HL-60 (cell line): ENCODE data around the gene KLHL10.

ENCODE experiments used
- DNase-seq, 2 experiments: peaks; one replicate each; pipeline ENCODE4 v3.0.0-alpha.2; 2010 to 2020; ENCODE audit warnings: low read depth in 1 of 2, low spot score in 1 of 2
- H3K27ac ChIP-seq: fragments of 250-450 bp; sonication (Bioruptor Pico); replicated peaks from 2 replicates; pipeline ENCODE4 v1.5.1; 2020; ENCODE audit warnings: mild to moderate bottlenecking, moderate library complexity
- H3K27me3 ChIP-seq: fragments of 250-450 bp; sonication (Bioruptor Pico); 2 replicates; pipeline ENCODE4 v1.5.1; 2021; ENCODE audit warnings: mild to moderate bottlenecking, moderate library complexity; ENCODE audit not compliant: insufficient read depth, poor library complexity, severe bottlenecking
- H3K4me3 ChIP-seq: replicated peaks from 2 replicates; pipeline ENCODE4 v1.5.1; 2011; ENCODE audit warnings: mild to moderate bottlenecking, control low read depth, low read length; ENCODE audit not compliant: insufficient read depth
- GABPA ChIP-seq: IDR thresholded peaks from 2 replicates; pipeline ENCODE4 v1.6.1; 2012; ENCODE audit warnings: low read depth
- POLR2AphosphoS5 ChIP-seq: IDR thresholded peaks from 2 replicates; pipeline ENCODE4 v1.6.1; 2012; ENCODE audit warnings: low read depth
- SPI1 ChIP-seq: IDR thresholded peaks from 2 replicates; pipeline ENCODE4 v1.6.1; 2012; ENCODE audit warnings: low read depth, mild to moderate bottlenecking, borderline replicate concordance
- TF ChIP-seq, protein P1 (sequence below): IDR thresholded peaks from 2 replicates; pipeline ENCODE4 v1.6.1; 2012; ENCODE audit warnings: low read depth; ENCODE audit not compliant: insufficient replicate concordance
- TF ChIP-seq, protein P2 (sequence below): IDR thresholded peaks from one replicate; pipeline ENCODE4 v1.5.1; 2011; ENCODE audit warnings: low read length, control low read depth, inconsistent platforms; ENCODE audit not compliant: insufficient read depth

KLHL10 gene

DNA sequence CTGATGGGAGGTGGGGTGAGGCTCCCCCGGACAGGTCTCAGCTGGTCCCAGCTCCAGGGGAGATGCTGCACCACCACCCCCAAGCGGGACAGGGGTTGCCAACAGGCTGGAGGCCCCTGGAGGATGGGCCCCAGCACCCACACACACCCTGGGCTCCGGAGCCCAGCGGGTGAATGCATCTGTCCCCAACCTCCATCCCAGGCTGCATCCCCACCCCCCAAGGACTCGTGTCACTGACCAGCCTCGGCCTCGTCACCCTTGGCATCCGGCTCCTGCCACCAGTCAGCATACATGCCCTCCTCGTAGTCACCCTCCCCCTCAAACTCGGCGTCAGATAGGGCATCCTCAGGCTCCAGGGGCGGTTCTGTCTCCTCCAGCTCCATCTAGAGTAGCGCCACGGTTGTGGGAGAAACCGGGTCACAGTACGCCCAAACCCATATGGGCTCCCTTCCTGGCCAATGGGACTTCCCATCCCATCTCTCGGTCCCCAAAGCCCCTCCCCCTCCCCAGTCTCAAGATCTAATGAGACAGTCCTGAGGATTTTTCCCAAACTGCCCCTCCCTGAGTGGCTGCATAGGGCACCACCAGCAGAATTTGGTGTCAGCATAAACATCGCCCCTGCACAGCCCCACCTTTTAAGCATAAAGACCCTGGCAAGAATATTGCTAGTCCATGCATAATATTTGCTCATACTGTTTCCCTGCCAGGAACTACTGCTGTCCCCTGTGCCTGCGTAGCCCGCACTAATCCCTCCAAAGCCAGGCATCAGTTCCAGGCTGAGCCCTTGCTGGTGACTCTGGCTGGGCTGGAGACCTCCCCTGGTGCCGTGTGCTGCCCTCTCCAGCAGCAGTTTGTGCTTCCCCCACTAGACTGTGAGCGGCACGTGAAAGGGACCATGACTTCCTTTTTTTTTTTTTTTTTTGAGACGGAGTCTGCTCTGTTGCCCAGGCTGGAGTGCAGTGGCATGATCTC, 34.3 kb upstream of the KLHL10 start:
- H3K27me3 ChIP-seq = no peaks in the 10 kb centered on the region
- no peak overlapping the region for H3K27ac ChIP-seq
- DNase-seq = peak in 1 of 2 experiments; percentile 52
- TF ChIP-seq, protein P1, sequence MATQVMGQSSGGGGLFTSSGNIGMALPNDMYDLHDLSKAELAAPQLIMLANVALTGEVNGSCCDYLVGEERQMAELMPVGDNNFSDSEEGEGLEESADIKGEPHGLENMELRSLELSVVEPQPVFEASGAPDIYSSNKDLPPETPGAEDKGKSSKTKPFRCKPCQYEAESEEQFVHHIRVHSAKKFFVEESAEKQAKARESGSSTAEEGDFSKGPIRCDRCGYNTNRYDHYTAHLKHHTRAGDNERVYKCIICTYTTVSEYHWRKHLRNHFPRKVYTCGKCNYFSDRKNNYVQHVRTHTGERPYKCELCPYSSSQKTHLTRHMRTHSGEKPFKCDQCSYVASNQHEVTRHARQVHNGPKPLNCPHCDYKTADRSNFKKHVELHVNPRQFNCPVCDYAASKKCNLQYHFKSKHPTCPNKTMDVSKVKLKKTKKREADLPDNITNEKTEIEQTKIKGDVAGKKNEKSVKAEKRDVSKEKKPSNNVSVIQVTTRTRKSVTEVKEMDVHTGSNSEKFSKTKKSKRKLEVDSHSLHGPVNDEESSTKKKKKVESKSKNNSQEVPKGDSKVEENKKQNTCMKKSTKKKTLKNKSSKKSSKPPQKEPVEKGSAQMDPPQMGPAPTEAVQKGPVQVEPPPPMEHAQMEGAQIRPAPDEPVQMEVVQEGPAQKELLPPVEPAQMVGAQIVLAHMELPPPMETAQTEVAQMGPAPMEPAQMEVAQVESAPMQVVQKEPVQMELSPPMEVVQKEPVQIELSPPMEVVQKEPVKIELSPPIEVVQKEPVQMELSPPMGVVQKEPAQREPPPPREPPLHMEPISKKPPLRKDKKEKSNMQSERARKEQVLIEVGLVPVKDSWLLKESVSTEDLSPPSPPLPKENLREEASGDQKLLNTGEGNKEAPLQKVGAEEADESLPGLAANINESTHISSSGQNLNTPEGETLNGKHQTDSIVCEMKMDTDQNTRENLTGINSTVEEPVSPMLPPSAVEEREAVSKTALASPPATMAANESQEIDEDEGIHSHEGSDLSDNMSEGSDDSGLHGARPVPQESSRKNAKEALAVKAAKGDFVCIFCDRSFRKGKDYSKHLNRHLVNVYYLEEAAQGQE = no peak
- TF ChIP-seq GABPA = no peak
- TF ChIP-seq, protein P2, sequence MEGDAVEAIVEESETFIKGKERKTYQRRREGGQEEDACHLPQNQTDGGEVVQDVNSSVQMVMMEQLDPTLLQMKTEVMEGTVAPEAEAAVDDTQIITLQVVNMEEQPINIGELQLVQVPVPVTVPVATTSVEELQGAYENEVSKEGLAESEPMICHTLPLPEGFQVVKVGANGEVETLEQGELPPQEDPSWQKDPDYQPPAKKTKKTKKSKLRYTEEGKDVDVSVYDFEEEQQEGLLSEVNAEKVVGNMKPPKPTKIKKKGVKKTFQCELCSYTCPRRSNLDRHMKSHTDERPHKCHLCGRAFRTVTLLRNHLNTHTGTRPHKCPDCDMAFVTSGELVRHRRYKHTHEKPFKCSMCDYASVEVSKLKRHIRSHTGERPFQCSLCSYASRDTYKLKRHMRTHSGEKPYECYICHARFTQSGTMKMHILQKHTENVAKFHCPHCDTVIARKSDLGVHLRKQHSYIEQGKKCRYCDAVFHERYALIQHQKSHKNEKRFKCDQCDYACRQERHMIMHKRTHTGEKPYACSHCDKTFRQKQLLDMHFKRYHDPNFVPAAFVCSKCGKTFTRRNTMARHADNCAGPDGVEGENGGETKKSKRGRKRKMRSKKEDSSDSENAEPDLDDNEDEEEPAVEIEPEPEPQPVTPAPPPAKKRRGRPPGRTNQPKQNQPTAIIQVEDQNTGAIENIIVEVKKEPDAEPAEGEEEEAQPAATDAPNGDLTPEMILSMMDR = no peak
- peak; percentile 87 for TF ChIP-seq SPI1
- no peak for TF ChIP-seq POLR2AphosphoS5
- no peak overlapping the region for H3K4me3 ChIP-seq

DNA sequence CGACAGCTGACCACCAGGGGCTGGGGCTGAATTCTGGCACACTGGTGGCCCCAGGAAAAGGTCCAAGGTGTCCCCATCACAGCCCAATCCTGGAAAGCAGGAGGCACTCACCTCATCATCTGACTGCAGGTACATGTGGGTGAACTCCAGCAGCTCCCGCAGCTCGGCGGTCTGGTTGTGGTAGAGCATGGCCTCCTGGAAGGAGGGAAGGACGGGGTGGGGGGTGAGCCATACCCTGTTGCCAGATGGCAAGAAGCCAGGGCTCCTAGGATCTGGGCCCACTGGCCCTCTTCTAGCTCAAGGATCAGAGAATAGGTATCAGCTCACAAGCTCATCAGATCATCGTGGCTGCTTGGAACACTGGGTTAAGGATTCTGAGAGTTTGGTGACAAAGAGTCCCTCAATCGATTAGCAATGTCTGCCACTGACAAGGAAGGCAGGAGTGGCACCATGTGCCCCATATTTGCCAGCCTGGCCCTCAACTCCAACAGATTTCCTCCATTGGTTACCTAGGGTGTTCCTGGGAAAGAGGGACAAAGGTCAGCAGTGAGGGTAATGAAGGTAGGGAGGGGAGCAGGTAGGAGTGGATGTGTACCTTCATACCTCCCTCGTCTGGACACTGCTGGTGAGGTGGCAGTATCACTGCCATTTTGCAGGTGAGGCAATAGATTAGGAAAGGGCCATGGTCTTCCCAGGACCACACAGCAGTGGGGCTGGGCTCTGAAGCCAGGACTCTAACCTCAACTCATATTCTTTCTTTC, 30.8 kb upstream of the KLHL10 start:
- no peak for TF ChIP-seq GABPA
- TF ChIP-seq POLR2AphosphoS5 = no peak
- TF ChIP-seq, protein P1 = no peak
- TF ChIP-seq, protein P2 = no peak
- TF ChIP-seq SPI1 = no peak
- peaks cover 12% of the 10 kb centered on the region for H3K27me3 ChIP-seq
- H3K4me3 ChIP-seq = no peak overlapping the region
- no peak for DNase-seq
- no peak overlapping the region for H3K27ac ChIP-seq

DNA sequence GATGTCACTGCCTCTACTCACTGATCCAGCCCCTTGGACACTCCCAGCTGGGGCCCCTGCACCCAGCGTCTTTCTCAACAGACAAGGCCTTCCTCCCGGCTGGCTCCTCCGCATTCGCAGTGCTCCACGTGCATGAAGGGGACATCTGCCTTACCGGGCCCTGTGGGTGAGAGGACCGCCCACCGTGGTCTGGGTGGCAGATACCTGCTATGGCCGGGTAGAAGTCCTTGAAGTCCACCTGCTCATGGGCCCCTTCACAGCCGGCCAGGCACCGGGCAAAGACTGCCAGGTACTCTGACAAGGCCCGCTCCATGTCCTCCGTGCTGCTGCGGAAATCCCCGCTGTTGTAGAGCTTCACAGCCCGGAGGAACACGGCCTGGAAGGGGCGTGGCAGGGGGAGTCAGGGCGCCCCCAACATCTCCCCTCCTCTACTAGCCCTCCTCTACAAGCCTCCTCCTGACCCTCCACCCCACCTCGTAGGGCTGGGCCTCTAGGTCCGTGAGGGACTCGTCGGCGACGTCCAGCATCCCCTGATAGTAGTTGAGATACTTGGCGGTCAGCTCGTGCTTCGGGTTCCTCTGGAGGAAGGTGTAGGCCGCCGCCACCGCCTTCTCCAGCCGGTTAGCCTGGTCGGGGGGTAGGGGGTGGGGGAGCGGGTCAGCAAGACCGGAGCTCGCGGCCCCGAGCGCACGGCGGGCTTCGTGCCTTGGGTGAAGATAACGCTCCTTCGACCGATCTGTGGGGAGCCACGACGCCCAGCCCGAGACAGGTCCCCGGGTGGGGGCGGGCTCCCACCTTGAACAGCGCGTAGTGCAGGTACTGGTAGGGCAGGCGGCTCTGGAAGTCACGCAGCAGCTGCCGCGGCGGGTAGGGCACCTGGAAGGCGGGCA, 26.7 kb upstream of the KLHL10 start:
- no peak for TF ChIP-seq SPI1
- TF ChIP-seq, protein P1 = no peak
- TF ChIP-seq, protein P2 = no peak
- no peak for TF ChIP-seq GABPA
- TF ChIP-seq POLR2AphosphoS5 = no peak
- H3K27ac ChIP-seq = no peak overlapping the region
- no peak for DNase-seq
- H3K27me3 ChIP-seq = peaks cover 20% of the 10 kb centered on the region
- H3K4me3 ChIP-seq = peak overlapping the region; percentile 58
